Peyer's patch (tissue), 4 donors: ENCODE measurements around the gene NFATC3. TPM values are rescaled to one million over a fixed set of nuclear protein-coding genes. Genes with fewer than 3 reads are reported as not detected.
A peak's percentile ranks its signal among the peaks of the same experiment; 100 is the strongest.
"Not testable (repeated sequence)": the region's sequence is repeated elsewhere in the genome, so short reads cannot be mapped to it uniquely, and the experiment has no call there.

Experiments used
- DNase-seq, 3 donors: peaks; one replicate each; pipeline ENCODE4 v3.0.0-alpha.2; 2017 to 2019
- H3K27ac ChIP-seq, 4 donors: fragments of 200-600 bp; sonication (generic); one replicate each; pipeline ENCODE4 v1.5.1; 2016 to 2019
- H3K27me3 ChIP-seq, 2 donors: fragments of 200-600 bp; sonication (generic); one replicate each; pipeline ENCODE4 v1.5.1; 2019
- H3K36me3 ChIP-seq, 3 donors: fragments of 200-600 bp; sonication (generic); one replicate each; pipeline ENCODE4 v1.5.1; 2016 to 2019
- H3K4me1 ChIP-seq, 4 donors: fragments of 200-600 bp; sonication (generic); one replicate each; pipeline ENCODE4 v1.5.1; 2016 to 2019
- H3K4me3 ChIP-seq, 4 donors: fragments of 200-600 bp; sonication (generic); 1 replicate in 3 of 4; 2 replicates in 1 of 4; pipeline ENCODE4 v1.5.1; 2016 to 2019; ENCODE audit warnings: mild to moderate bottlenecking in 1 of 4
- H3K9me3 ChIP-seq, 4 donors: fragments of 200-600 bp; sonication (generic); one replicate each; pipeline ENCODE4 v1.5.1; 2016 to 2019; ENCODE audit warnings: mild to moderate bottlenecking in 1 of 4
- POLR2A ChIP-seq, 2 donors: fragments of 450-650 bp; IDR thresholded peaks; one replicate each; pipeline ENCODE4 v1.5.1; 2017; ENCODE audit warnings: antibody characterized with exemption in 2 of 2, mild to moderate bottlenecking in 2 of 2, moderate library complexity in 2 of 2
- total RNA-seq, 4 donors: library from RNA; depleted of rRNA; stranded (reverse); fragments of >200 nt; gene quantifications; one replicate each; pipeline ENCODE4 v1.1.0, GENCODE V29; 2016
- TF ChIP-seq, protein P1 (sequence below), 6 experiments: fragments of 450-650 bp in 4 of 6; fragments of 200-600 bp in 2 of 6; sonication (generic) in 1 of 6; IDR thresholded peaks; one replicate each; pipeline ENCODE4 v1.5.1; 2017 to 2019; ENCODE audit warnings: antibody characterized with exemption in 6 of 6, mild to moderate bottlenecking in 3 of 6, moderate library complexity in 1 of 6

NFATC3 gene
- total RNA-seq, 4 donors from 2014 or later = 40.5 to 72.0 (median 61.0) TPM

DNA sequence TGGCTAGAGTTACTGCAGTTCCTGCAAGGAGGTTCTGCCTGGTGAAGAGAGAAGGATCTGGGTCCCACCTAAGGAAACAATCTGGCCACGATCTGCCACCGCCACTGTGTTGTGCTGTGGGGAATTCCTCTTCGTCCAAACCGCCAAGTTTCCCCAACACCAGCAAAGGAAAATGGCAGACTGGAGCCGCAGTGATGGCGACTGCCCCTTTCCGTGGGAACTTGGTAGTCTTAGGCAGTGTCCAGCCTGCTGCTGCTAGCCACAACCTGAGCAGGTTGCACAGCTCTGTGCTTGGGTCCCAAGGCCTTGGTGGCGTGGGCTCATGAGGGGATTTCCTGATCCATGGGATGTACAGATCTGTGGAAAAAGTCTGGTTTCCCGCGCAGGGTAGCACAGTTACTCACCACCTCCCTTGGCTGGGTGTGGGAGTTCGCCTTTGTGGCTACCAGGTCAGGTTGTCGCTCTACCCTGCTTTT, 28.6 kb downstream of the NFATC3 start:
- DNase-seq = no peak
- Histone ChIP-seq H3K36me3 (no peaks in the 10 kb centered on the region), H3K4me1 (peaks cover 0 to 25% (median 0%) of the 10 kb centered on the region in 4 donors), H3K27me3 (no peaks in the 10 kb centered on the region), H3K27ac (no peak overlapping the region), H3K4me3 (no peak overlapping the region), H3K9me3 (no peaks in the 10 kb centered on the region)
- TF ChIP-seq, protein P1, sequence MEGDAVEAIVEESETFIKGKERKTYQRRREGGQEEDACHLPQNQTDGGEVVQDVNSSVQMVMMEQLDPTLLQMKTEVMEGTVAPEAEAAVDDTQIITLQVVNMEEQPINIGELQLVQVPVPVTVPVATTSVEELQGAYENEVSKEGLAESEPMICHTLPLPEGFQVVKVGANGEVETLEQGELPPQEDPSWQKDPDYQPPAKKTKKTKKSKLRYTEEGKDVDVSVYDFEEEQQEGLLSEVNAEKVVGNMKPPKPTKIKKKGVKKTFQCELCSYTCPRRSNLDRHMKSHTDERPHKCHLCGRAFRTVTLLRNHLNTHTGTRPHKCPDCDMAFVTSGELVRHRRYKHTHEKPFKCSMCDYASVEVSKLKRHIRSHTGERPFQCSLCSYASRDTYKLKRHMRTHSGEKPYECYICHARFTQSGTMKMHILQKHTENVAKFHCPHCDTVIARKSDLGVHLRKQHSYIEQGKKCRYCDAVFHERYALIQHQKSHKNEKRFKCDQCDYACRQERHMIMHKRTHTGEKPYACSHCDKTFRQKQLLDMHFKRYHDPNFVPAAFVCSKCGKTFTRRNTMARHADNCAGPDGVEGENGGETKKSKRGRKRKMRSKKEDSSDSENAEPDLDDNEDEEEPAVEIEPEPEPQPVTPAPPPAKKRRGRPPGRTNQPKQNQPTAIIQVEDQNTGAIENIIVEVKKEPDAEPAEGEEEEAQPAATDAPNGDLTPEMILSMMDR (IDR thresholded peaks at IDR 0.05) = no peak
- no peak for TF ChIP-seq POLR2A (IDR thresholded peaks at IDR 0.05)

DNA sequence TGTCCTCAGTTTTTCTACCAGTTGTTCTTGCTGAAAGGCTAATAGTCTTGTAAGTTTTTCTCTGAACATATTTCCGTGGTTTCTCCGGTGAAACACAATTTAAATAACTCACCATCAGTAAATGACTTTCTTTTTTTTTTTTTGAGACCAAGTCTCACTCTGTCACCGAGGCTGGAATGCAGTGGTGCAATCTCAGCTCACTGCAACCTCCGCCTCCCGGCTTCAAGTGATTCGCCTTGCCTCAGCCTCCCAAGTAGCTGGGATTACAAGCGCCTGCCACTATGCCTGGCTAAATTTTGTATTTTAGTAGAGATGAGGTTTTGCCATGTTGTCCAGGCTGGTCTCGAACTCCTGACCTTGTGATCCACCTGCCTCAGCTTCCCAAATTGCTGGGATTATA, 29.8 kb downstream of the NFATC3 start:
- H3K4me3 ChIP-seq = not testable (repeated sequence)

DNA sequence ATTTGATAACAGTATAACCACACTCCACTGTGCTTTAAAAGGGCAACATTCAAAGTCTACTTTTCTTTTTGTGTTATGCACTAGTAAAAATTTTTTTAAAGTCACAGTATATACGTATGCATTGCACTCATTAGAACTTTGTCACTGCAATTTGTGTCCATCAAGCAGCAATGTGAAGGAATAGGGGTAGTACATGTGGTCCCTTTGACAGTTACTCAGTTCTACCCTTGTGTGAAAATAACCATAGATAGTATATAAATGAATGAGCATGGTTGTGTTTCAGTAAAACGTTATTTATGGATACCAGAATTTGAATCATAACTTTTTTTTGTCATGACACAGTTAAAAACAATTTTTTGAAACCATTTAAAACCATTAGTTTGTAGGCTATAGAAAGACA, 30.7 kb downstream of the NFATC3 start:
- Histone ChIP-seq H3K9me3 (no peaks in the 10 kb centered on the region), H3K4me3 (no peak overlapping the region), H3K27ac (peak overlapping the region in 1 of 4 donors; percentile 17), H3K27me3 (no peaks in the 10 kb centered on the region), H3K36me3 (no peaks in the 10 kb centered on the region), H3K4me1 (peaks cover 0 to 25% (median 0%) of the 10 kb centered on the region in 4 donors)
- DNase-seq = no peak
- TF ChIP-seq POLR2A (IDR thresholded peaks at IDR 0.05) = no peak
- TF ChIP-seq, protein P1 (IDR thresholded peaks at IDR 0.05) = no peak

More for the DNA sequence above, 29.8 kb downstream of the NFATC3 start:
- DNase-seq, H3K36me3 ChIP-seq, H3K27me3 ChIP-seq, H3K9me3 ChIP-seq, H3K27ac ChIP-seq: not testable (repeated sequence)
- peaks cover 0 to 25% (median 0%) of the 10 kb centered on the region in 4 donors for H3K4me1 ChIP-seq

DNA sequence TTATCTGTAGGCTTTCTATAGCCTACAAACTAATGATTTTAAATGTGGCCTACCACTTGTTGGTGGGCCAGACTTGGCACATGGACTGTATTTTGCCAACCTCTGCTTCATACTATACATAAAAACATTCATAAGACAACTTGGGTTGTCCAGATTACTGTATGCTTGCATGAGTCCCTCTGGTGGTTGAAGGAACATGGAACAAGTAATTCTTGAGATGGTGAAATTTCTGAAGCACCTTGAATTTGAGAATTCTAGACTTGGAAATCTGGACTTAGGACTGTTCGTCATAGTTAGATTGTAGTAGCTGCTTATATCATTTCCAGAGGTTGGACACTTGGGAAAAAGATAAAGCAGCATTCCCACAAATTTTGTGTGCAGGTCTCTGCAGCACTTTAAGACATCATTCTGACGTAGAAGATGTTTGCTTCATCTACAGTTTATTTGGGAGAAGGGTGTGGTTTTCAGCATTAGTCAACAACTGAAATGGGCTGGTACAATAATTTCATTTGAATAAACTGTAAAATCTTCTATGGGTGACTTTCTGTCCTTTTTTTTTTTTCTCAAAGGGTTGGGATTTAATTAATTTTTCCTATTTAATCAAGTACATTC, 31.2 kb downstream of the NFATC3 start:
- H3K27ac ChIP-seq = peak overlapping the region in 1 of 4 donors; percentile 17

DNA sequence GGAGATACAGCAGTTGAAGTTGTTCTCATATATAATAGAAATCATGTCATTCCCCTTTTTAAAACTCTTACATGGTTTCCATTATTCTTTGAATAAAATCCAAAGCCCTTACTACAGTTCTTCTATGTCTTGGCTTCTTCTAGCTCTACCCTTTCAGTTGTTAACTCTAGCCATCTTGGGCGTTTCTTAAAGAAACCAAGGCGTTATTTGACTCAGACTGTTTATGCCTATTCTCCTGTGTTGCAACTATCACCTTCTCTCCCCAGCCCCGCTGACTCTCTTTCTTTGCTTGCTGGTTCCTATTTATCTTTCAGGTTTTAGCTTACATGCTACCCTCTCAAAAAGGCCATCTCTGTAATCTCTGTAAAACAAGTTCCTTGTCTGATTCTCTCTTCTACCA, 32.7 kb downstream of the NFATC3 start:
- H3K27me3 ChIP-seq = no peaks in the 10 kb centered on the region
- H3K36me3 ChIP-seq = no peaks in the 10 kb centered on the region
- peaks cover 0 to 25% (median 0%) of the 10 kb centered on the region in 4 donors for H3K4me1 ChIP-seq
- no peak for TF ChIP-seq POLR2A (IDR thresholded peaks at IDR 0.05)
- TF ChIP-seq, protein P1 (IDR thresholded peaks at IDR 0.05) = no peak
- H3K9me3 ChIP-seq = no peaks in the 10 kb centered on the region
- H3K4me3 ChIP-seq = no peak overlapping the region
- DNase-seq = no peak
- no peak overlapping the region for H3K27ac ChIP-seq

More for the DNA sequence above, 31.2 kb downstream of the NFATC3 start:
- Histone ChIP-seq H3K4me3 (no peak overlapping the region), H3K27me3 (no peaks in the 10 kb centered on the region), H3K4me1 (peaks cover 0 to 25% (median 0%) of the 10 kb centered on the region in 4 donors), H3K9me3 (no peaks in the 10 kb centered on the region), H3K36me3 (no peaks in the 10 kb centered on the region)
- no peak for TF ChIP-seq POLR2A (IDR thresholded peaks at IDR 0.05)
- TF ChIP-seq, protein P1 (IDR thresholded peaks at IDR 0.05) = peak; percentile 36 to 79 (median 75)
- DNase-seq = no peak

DNA sequence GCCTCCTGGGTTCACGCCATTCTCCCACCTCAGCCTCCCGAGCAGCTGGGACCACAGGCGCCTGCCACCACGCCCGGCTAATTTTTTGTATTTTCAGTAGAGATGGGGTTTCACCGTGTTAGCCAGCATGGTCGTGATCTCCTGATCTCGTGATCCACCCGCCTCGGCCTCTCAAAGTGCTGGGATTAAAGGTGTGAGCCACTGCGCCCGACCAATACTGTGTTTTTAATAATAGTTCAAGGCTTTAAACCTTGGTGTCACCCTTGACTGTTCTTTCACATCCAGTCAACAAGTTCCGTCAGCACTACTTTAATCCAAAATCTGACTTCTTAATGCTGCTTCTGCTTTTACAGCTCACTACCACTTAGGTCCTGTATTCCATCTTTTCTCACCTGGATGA, 33.8 kb downstream of the NFATC3 start:
- H3K36me3 ChIP-seq = not testable (repeated sequence)

DNA sequence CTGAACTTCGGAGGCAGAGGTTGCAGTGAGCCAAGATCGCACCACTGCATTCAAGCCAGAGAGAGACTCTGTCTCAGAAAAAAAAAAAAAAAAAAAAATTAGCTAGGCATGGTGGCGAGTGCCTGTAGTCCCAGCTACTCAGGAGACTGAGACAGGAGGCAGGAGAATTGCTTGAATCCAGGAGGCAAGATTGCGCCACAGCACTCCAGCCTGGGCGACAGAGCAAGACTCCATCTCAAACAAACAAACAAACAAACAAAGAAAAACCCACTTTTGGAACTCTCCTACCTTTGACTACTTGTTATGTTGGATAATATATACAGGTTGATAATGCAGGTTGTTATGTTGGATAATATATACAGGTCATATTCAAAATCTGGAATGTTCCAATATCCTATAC, 35.3 kb downstream of the NFATC3 start:
- not testable (repeated sequence) for DNase-seq, H3K9me3 ChIP-seq, H3K27ac ChIP-seq, H3K27me3 ChIP-seq, H3K4me3 ChIP-seq, H3K36me3 ChIP-seq
- H3K4me1 ChIP-seq = peaks cover 0 to 15% (median 0%) of the 10 kb centered on the region in 4 donors

More for the DNA sequence above, 33.8 kb downstream of the NFATC3 start:
- H3K27ac ChIP-seq = peak overlapping the region in 1 of 4 donors; percentile 5
- not testable (repeated sequence) for H3K9me3 ChIP-seq, H3K27me3 ChIP-seq, H3K4me3 ChIP-seq
- peak in 1 of 3 donors; percentile 30 for DNase-seq
- peaks cover 0 to 18% (median 0%) of the 10 kb centered on the region in 4 donors for H3K4me1 ChIP-seq
